Cerebellar cortex (tissue), 1 donor: Measurements from ENCODE around the gene PRDM16.

Source experiments
- DNase-seq: peaks from one replicate; pipeline ENCODE4 v3.0.0-alpha.2; 2015; ENCODE audit warnings: low spot score

PRDM16 gene

DNA sequence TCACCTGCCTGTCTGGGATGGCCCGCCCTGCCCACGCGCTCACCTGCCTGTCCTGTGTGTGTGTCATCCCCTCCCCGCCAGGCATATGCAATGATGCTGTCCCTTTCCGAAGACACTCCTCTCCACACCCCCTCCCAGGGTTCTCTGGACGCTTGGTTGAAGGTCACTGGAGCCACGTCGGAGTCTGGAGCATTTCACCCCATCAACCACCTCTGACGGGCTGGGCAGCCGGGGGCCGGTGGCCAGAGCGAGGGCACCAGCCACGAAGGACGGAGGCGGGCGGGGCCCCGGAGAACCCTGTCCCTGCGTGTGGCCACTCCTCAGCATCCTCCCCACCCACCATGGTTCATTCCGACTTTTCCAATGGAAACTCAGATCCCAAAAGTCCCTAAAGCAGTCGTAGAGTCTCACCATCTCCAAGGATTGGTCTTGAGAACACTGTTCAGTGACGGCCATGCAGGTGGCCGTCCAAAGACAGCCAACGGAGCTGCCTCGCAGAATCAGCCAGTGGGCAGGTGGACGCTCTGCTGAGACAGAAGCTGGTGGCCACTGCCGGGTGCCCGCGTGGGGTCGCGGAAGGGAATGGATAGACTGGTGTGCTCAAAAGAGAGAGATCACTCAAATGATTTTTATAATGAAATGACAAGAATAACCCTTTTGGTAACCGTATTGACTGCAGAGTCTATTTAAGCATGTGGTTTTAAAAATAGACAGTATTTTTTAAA is 364.8 kb downstream of the PRDM16 start:
- DNase-seq = no peak

DNA sequence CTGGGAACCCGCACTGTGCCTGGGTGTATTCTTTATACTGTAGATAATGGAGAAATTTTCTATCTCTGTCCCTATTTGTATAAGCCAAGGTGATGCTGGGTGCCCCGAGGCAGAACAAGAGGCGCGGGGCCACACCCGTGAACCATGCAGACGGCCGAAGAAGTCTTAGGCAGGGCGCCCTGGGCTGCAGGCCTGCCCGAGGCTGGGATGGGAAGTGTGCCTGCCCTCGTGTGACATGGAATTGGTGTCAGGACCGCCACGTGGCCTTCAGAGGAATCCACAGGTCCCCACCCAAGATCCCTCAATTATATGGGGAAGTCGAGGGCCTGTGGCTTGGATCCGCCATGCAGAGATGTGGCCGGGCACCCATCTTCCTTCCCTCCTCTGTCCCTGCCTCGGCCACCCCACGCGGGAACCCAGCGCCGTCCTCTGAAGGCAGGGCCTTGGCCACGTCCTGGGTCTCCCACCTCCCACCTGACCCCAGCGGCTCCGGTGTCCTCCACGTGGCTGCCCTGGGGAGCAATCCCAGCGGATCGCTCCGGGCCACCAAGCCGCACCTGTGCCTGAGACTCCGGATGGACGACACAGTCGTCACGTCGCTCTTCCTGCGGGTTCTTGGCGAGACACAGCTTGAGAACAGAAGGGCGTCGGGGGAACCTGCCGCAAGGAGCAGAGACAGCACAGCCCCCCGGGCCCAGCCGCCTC is 365.6 kb downstream of the PRDM16 start:
- no peak for DNase-seq

DNA sequence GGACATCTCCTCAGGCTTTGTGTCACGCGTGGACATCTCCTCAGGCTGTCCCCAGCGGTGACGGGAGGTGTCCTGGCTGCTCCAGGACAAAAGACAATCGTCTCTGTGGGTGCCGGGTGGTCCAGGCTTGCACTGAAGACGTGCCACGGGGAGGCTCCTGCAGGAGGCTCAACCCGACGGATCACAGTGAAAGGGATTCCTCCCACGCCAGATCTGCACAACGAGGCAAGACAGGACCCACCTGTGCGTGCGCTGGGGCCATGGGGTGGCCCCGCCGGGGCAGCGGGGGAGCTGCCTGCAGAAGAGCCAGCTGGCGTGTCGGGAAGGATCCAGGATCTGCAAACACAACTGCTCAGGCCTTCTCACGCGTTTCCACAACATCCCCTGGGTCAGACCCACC is 366.7 kb downstream of the PRDM16 start:
- no peak for DNase-seq

DNA sequence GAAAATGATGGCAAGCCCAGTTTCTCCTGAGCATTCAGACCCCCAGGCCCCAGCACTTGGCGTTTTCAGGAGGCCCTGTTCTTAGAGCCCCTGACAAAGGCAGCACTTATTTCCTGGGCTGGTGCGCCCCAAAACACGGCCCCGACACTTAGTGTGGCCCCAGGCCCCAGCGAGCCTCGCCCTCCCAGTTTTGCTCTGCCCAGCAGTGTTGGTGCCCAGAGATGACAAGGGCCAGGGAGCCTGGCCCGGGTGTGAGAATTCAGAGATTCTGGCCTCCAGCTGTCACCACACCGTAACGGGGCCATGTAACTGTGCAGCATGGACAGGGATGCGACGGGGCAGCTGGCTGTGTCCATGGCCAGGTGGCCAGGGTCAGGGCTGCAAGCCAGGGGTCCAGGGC is 367.4 kb downstream of the PRDM16 start:
- no peak for DNase-seq

DNA sequence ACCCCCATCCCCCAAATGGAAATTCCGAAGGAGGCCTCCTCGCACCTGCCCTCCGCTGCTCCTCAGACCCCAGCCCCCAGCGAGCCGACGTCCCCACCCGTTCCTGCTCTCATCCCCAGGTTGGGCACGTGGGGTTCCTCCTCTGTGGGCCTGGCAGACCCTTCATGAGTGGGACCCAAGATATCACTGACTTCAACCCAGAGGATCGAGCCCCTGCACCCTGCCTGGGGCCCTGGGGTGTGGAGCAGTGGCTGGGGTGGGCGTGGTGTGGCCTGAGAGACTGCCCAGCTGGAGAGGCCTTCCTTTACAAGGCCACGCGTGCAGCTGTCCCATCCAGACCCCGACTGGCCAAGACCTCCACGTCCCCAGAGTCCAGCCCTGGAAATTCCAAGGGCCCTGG is 367.9 kb downstream of the PRDM16 start:
- DNase-seq = no peak

DNA sequence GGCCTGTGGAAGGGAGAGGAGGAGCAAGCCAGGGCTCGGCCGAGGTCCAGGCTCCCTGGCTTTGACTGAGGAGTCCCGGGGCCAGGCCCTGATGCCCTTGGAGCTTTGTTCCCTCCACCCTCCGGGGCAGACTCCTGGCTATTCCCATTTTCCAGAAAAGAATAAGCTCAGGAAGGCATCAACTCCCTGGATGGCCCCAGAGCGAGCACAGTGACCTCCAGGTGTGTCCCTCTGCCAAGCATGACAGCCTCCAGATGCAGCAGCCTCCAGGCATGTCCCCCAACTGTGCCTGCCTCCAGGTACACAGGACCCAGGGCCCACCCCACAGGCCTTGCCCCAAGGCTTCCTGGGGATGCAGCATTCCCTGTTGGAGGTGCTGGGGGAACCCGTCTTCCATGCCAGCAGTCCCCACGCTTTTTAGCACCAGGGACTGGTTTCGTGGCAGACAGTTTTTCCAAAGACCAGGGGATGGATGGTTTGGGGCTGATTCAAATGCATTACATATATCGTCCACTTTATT is 369.7 kb downstream of the PRDM16 start:
- DNase-seq = no peak

DNA sequence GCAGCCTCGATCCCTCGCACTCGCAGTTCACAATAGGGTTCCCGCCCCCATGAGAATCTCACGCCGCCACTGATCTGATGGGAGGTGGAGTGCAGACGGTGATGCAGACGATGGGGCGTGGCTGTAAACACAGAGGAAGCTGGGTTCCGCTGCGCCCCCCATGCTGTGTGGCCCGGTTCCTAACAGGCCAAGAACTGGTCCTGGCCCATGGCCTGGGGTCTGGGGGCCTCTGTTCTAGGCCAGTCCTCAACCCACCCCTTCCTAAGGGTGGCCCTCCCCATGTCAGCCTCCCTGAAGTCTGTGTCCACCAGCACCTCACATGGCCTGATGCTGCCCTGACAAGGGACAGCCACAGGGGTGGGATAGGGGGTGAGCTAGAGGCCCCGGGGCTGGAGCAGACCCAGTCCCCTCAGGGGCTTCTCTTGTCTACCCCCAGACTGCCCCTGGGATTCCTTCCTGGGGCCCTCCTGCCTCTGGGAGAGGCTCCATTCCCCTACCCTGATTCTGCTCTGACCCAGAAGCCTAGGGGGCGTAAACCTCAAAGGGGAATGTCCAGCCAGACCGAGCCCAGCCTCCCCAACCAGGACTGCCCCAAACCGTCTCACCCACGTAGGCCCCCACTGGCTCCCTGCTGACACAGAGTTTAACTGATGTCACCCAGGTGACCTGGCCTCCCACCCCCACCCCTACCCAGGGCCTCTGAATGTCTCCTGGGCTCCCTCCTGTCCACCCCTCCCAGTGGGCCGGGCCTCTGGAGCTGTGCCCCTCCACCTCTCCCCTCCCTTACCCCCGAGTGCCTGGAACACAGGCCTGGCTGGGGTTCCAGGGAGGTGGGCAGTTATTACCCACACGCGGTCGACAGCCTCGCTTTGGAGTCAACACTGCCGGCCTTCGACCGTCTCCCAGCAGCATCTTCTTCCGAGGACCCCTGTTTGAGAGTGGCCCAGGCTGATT is 370.6 kb downstream of the PRDM16 start:
- no peak for DNase-seq

DNA sequence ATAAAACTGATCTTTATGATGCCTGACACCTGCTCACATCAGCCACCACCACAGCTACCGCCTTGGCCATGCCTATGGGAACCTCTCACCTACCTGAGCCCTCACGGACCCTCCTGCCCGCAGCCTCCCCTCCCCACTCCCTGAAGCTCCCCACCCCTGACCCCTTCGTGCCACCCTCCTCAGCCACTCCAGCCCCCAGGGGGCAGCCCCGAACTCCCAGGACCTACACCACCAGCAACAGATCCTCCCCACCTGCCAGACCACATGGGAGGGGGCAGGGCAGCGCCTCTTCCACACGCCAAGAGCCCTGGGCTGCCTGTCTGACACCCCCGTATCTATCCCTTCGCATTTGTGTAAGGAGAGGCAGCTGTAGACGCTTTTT is 371.3 kb downstream of the PRDM16 start:
- DNase-seq = no peak

DNA sequence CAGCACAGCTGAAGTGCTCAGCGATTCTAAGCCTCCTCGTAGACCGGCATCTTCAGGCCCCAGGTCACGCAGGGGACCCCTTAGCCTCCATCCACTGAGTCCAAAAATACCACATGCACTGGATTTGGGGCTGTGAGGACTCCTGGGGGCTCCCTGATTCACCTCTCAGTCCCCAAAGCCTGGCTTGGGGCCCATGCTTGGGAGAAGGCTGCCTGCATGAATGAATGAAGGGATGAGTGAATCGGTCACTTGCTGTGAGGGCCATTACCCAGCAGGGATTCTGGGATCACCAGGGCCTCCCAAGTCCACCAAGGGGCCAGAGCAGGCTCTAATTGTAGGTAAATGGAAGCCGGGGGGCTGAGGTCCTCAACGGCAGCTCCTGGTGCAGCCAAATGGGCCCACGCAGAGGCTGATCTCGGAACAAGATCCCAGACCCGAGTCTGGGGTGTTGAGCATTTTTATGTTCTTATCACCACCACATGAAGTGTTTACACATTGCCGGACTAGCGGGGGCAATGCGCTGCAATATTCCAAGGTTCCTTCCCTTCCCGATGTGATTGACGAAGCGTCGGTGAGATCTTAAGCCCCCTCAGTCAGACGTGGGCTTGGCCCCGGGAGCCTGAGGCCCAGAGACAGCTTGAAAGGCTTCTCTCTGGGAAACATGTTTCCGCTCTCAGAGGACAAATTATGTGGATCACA is 371.9 kb downstream of the PRDM16 start:
- DNase-seq = no peak

DNA sequence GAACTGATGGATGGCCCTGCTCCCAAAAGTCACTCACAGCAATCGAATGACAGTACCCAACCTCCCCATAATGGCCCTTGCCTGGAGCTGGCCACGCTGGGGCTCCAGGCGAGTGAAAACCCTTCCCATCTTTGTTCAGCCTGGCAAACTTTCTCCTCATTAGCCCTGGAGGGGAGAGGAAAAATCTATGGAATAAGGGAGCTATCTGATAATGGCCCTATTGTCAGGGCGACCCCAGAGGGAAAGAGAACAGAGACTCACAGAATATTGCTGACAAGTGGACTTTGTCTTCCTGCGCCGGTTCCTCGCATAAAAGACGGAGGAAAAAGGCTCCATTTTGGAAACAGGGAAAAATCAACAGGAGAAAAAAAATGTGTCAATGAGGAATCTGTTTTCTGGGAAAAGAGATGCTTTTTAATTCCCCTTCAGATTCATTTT is 372.4 kb downstream of the PRDM16 start:
- no peak for DNase-seq

DNA sequence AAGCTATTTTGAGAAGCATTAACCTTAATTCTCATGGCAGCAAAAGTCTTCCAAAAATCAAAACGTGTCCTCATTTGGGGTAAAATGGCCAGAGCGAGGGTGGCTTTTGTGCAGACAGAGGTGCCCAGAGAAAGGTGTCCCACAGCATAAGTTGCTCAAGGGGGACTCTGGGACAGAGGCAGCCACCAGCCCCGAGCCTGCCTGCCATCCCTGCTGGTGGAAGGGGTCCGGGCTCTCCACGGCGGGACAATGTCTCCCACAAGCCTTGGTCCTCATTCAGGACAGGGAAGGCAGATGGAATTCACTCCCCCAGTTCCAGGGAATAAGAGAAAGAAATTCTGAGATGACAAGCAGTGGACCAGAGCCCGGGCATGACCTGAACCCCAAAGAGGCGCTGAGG is 372.9 kb downstream of the PRDM16 start:
- no peak for DNase-seq

DNA sequence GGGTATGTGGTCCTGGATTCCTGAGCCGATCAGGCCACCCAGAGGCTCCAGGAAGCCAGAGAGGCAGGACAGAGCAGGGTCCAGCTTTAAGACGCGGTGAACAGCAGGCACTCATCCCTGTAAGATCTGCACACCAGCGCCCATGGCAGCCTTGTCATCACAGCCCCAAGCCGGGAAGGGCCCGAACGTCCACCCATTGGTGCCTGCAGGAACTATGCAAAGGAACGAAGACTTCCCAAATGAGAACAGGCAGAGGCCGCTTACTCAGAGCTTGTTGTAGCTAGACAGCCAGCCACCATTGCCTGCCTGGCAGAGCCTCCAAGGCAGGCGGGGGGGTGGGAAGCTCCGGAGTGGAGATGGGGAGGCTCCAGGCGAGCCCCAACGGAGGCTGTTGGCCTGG is 373.3 kb downstream of the PRDM16 start:
- no peak for DNase-seq

DNA sequence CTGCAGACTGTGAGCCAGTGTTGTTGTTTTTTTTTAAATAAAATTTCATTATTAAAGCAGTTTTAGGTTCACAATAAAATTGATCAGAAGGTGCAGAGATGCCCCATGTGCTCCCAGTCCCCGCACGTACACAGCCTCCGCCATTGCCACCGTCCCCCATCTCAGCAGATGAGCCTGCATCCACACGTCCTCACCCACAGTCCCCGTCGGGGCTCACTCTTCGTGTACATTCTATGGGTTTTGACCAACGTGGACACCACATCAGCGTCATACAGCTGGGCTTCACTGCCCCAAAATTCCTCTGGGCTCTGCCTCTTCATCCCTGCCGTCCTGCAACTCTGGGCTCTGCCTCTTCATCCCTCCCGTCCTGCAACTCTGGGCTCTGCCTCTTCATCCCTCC is 373.9 kb downstream of the PRDM16 start:
- no peak for DNase-seq

DNA sequence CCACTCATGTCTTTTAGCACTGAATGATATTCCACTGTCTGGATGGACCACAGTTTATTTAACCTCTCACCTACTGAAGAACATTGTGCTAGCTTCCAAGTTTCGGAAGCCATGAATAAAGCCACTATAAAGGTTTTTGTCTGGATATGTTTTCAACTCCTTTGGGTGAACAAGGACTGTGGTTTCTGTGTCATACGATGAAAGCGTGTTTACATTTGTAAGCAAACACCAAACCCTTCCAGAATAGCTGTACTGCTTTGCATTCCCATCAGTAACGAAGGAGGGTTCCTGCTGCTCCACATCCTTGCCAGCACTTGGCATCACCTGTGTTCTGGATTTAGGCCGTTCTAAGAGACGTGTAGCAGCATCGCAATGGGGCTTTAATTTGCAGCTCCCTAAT is 374.8 kb downstream of the PRDM16 start:
- no peak for DNase-seq

DNA sequence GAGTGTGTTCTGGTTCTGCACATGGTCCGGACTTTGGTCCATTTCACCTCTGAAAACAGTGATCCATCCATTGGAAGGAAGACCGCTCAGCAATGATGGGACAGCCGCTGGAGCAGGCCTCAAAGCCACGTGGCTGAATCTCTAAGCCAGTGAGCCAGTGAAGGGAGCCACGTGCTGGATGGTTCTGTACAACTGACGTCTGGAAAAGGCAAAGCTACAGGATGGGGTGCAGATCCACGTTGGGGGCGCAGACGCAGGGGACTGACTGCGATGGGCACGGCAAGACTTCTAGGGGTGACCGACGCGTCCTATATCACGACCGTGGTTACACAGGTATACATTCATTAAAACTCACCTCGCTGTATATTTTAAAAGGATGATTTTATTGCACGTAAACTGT is 375.3 kb downstream of the PRDM16 start:
- DNase-seq = no peak

DNA sequence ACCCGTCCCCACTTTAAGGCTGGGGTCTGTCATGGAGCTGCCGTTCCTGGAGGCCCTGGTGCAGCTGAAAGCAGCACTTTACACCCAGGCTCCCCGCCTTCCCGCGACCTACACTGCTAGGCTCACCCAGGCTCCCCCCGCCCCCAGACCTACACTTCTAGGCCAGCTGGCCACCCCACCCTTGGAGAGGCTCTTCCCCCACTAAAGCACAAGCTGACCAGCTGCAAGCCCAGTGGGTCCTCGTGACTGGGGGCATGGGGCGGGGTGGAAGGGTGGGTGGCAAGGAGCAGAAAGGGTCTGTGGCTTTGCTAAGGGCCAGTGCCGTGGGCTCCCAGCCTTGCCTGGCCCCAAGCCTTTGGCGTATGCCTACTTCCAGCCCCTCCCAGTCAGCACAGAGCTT is 375.7 kb downstream of the PRDM16 start:
- DNase-seq = no peak

DNA sequence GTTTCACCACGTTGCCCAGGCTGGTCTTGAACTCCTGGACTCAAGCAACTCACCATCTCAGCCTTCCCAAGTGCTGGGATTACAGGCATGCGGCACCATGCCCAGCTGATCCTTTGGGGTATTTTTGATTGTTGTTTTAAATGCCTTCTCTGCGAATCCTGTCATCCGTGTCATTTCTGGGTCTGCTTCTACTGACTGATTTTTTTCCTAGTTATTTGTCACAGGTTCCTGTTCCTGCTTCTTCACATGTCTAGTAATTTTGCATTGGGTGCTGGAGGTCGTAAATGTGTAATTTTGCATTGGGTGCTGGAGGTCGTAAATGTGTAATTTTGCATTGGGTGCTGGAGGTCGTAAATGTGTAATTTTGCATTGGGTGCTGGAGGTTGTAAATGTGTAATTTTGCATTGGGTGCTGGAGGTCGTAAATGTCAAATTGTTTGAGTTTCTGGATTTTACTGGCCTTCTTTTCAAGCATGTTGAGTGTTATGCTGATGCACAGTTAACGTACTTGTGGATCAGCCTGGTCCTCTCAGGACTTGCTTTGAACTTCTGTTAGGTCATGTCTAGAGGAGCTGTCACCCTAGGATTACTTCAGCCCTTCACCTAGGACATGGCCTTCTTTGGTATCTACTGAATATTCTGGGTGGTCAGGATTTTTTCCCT is 381.3 kb downstream of the PRDM16 start:
- DNase-seq = no peak

DNA sequence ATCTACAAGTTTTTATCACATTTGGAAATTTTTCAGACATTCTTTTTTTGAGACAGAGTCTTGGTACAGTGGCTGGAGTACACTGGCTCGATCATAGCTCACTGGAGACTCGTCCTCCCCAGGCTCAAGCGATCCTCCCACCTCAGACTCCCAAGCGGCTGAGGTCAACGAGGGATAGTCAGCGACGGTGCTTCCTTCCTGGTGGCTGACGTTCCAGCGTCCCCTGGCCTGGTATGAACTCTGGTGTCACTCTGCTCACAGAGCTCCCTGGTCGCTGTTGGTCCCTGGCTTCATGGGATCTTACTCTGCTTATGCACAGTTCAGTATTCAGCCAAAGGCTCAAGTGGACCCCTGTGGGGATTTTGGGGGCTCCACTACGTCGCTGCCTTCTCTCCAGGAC is 382.0 kb downstream of the PRDM16 start:
- DNase-seq = no peak

DNA sequence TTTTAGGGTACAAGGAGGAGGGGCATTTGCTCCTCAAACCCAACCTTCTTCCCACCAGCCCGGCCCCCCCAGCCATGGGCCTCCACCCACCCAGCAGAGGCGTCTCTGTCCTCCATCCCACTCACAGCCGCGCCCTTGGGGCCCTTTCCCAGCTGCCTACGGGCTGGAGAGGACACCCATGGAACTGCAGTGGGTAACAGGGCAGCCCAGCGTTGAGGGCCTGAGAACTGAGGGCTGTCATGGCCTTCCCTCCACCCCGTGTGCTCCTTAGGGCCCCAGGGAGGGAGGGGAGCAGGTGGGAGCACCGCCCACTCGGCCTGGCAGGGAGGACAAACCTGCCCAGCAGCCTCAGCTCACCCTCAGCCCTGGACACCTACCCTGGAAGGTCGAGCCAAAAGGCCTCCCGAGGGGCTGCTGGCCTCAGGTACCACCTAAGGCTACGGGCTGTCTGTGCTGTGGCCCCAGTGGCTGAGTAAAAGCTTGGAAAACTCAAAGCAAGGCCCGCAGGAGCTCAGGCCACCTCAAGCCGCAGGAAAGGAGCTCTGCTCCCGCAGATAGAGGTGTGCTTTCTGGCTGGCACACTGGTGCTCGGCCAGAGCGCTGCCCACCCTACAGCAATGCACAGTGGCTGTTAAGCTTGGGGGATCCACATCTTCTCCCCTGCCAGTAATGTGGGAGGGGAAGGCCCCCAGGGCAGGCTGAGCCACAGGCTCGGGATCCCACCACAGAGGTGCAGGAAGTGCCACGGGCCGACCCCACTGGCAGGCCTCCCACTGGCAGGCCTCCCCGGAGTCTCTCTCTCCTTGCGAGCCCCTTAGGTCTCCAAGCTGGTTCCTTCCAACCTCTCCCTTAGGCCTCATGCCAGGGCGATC is 383.2 kb downstream of the PRDM16 start:
- no peak for DNase-seq

DNA sequence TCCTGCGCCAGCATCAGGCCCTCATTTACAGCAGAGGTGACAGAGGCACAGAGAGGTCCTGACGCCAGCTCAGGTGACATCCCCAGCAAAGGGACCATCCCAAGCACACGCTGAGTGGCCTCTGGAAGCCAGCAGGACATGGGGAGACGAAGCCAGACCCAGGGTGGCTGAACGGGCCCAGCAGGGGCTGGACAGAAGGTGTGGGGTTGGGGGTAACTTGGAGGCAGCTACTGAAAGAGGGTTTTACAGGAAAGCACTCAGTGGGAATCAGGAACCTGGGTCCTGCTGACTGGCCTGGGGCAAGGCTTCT is 383.8 kb downstream of the PRDM16 start:
- no peak for DNase-seq
